ENCODE results near the gene THOP1.

Gene THOP1

GRCh38 chr19:2800506-2800905 is 15.2 kb downstream of the THOP1 start:
- Histone ChIP-seq H3K23ac (ENCODE audit: low read length in 2 of 2) (no peak overlapping the region), H2BK12ac (ENCODE audit: low read length in 2 of 2) (no peak overlapping the region), H3K9me3 (ENCODE audit: control insufficient read depth, low read length) (no peaks in the 10 kb centered on the region), H3K27ac (ENCODE audit: low read length, poor library complexity, severe bottlenecking) (no peak overlapping the region), H3K36me3 (ENCODE audit: control insufficient read depth in 1 of 2, insufficient read depth in 2 of 2, low read depth in 1 of 2, low read length in 2 of 2) (peaks cover 51 to 97% of the 10 kb centered on the region in 2 experiments), H4K8ac (ENCODE audit: low read length) (no peak overlapping the region), H3K18ac (ENCODE audit: low read depth in 1 of 2, low read length in 2 of 2) (no peak overlapping the region), H4K91ac (ENCODE audit: low read length) (no peak overlapping the region), H3K27me3 (ENCODE audit: control insufficient read depth in 1 of 2, insufficient read depth in 1 of 2, low read length in 2 of 2) (no peaks in the 10 kb centered on the region), H3K4me3 (ENCODE audit: insufficient read depth in 1 of 2, low read depth in 1 of 2, low read length in 2 of 2) (no peak overlapping the region), H2BK15ac (ENCODE audit: low read depth, poor library complexity, severe bottlenecking) (no peak overlapping the region), H2BK5ac (ENCODE audit: low read depth, low read length, poor library complexity, severe bottlenecking) (no peak overlapping the region), H3K14ac (ENCODE audit: low read length in 2 of 2) (no peak overlapping the region), H2BK120ac (ENCODE audit: low read depth, low read length) (no peak overlapping the region), H3K4ac (ENCODE audit: low read depth in 1 of 2, low read length in 2 of 2) (no peak overlapping the region), H2AK5ac (ENCODE audit: low read length, severe bottlenecking) (no peak overlapping the region), H3K4me2 (ENCODE audit: low read length, poor library complexity, severe bottlenecking) (no peak overlapping the region), H2AFZ (ENCODE audit: low read depth, low read length) (no peak overlapping the region), H3K9ac (ENCODE audit: low read length) (no peak overlapping the region), H3K79me1 (replicated peaks; ENCODE audit: low read length, poor library complexity, severe bottlenecking) (peaks cover 67% of the 10 kb centered on the region), H3K4me1 (ENCODE audit: control insufficient read depth, insufficient read depth, low read depth, low read length) (no peaks in the 10 kb centered on the region)
- WGBS: 98% methylated on average over 22 of the region's 22 CpGs
- no peak for DNase-seq

GRCh38 chr19:2802826-2803225 is 17.5 kb downstream of the THOP1 start:
- Histone ChIP-seq H3K9me3 (ENCODE audit: control insufficient read depth, low read length) (no peaks in the 10 kb centered on the region), H4K91ac (ENCODE audit: low read length) (no peak overlapping the region), H3K4me2 (ENCODE audit: low read length, poor library complexity, severe bottlenecking) (no peak overlapping the region), H3K36me3 (ENCODE audit: control insufficient read depth in 1 of 2, insufficient read depth in 2 of 2, low read depth in 1 of 2, low read length in 2 of 2) (peaks cover 40 to 97% of the 10 kb centered on the region in 2 experiments), H3K27me3 (ENCODE audit: control insufficient read depth in 1 of 2, insufficient read depth in 1 of 2, low read length in 2 of 2) (no peaks in the 10 kb centered on the region), H3K9ac (ENCODE audit: low read length) (no peak overlapping the region), H3K23ac (ENCODE audit: low read length in 2 of 2) (no peak overlapping the region), H3K18ac (ENCODE audit: low read depth in 1 of 2, low read length in 2 of 2) (no peak overlapping the region), H3K79me1 (replicated peaks; ENCODE audit: low read length, poor library complexity, severe bottlenecking) (peaks cover 58% of the 10 kb centered on the region), H3K14ac (ENCODE audit: low read length in 2 of 2) (no peak overlapping the region), H2BK15ac (ENCODE audit: low read depth, poor library complexity, severe bottlenecking) (no peak overlapping the region), H4K8ac (ENCODE audit: low read length) (no peak overlapping the region), H3K4me1 (ENCODE audit: control insufficient read depth, insufficient read depth, low read depth, low read length) (no peaks in the 10 kb centered on the region), H3K4me3 (ENCODE audit: insufficient read depth in 1 of 2, low read depth in 1 of 2, low read length in 2 of 2) (no peak overlapping the region), H2AK5ac (ENCODE audit: low read length, severe bottlenecking) (no peak overlapping the region), H3K27ac (ENCODE audit: low read length, poor library complexity, severe bottlenecking) (no peak overlapping the region), H3K4ac (ENCODE audit: low read depth in 1 of 2, low read length in 2 of 2) (no peak overlapping the region), H2BK120ac (ENCODE audit: low read depth, low read length) (no peak overlapping the region), H2BK5ac (ENCODE audit: low read depth, low read length, poor library complexity, severe bottlenecking) (no peak overlapping the region), H2BK12ac (ENCODE audit: low read length in 2 of 2) (no peak overlapping the region), H2AFZ (ENCODE audit: low read depth, low read length) (no peak overlapping the region)
- WGBS: 97% methylated on average over 17 of the region's 17 CpGs
- DNase-seq: no peak

GRCh38 chr19:2803486-2804155 is 18.3 kb downstream of the THOP1 start:
- 96% methylated on average over 29 of the region's 29 CpGs for WGBS
- no peak overlapping the region for H2BK12ac ChIP-seq (ENCODE audit: low read length in 2 of 2)

GRCh38 chr19:2804156-2805004 is 19.1 kb downstream of the THOP1 start:
- no peak overlapping the region for H3K9ac ChIP-seq (ENCODE audit: low read length)
- peaks cover 53 to 98% of the 10 kb centered on the region in 2 experiments for H3K36me3 ChIP-seq (ENCODE audit: control insufficient read depth in 1 of 2, insufficient read depth in 2 of 2, low read depth in 1 of 2, low read length in 2 of 2)
- H3K79me1 ChIP-seq (replicated peaks; ENCODE audit: low read length, poor library complexity, severe bottlenecking): peaks cover 55% of the 10 kb centered on the region
- no peak overlapping the region for H3K14ac ChIP-seq (ENCODE audit: low read length in 2 of 2)
- no peak overlapping the region for H4K8ac ChIP-seq (ENCODE audit: low read length)
- no peaks in the 10 kb centered on the region for H3K27me3 ChIP-seq (ENCODE audit: control insufficient read depth in 1 of 2, insufficient read depth in 1 of 2, low read length in 2 of 2)
- no peak overlapping the region for H2AFZ ChIP-seq (ENCODE audit: low read depth, low read length)
- H2BK12ac ChIP-seq (ENCODE audit: low read length in 2 of 2): no peak overlapping the region
- H3K4me3 ChIP-seq (ENCODE audit: insufficient read depth in 1 of 2, low read depth in 1 of 2, low read length in 2 of 2): no peak overlapping the region
- no peak overlapping the region for H2BK5ac ChIP-seq (ENCODE audit: low read depth, low read length, poor library complexity, severe bottlenecking)
- no peak overlapping the region for H4K91ac ChIP-seq (ENCODE audit: low read length)
- H2AK5ac ChIP-seq (ENCODE audit: low read length, severe bottlenecking): no peak overlapping the region
- no peak overlapping the region for H2BK15ac ChIP-seq (ENCODE audit: low read depth, poor library complexity, severe bottlenecking)
- 93% methylated on average over 24 of the region's 27 CpGs for WGBS
- H3K9me3 ChIP-seq (ENCODE audit: control insufficient read depth, low read length): no peaks in the 10 kb centered on the region
- no peak overlapping the region for H3K18ac ChIP-seq (ENCODE audit: low read depth in 1 of 2, low read length in 2 of 2)
- no peak overlapping the region for H3K4ac ChIP-seq (ENCODE audit: low read depth in 1 of 2, low read length in 2 of 2)
- no peak overlapping the region for H2BK120ac ChIP-seq (ENCODE audit: low read depth, low read length)
- H3K27ac ChIP-seq (ENCODE audit: low read length, poor library complexity, severe bottlenecking): no peak overlapping the region
- DNase-seq: no peak
- no peaks in the 10 kb centered on the region for H3K4me1 ChIP-seq (ENCODE audit: control insufficient read depth, insufficient read depth, low read depth, low read length)
- H3K4me2 ChIP-seq (ENCODE audit: low read length, poor library complexity, severe bottlenecking): no peak overlapping the region
- H3K23ac ChIP-seq (ENCODE audit: low read length in 2 of 2): no peak overlapping the region

More at GRCh38 chr19:2803486-2804155, 18.3 kb downstream of the THOP1 start:
- no peak overlapping the region for H3K27ac ChIP-seq (ENCODE audit: low read length, poor library complexity, severe bottlenecking)
- H3K4me1 ChIP-seq (ENCODE audit: control insufficient read depth, insufficient read depth, low read depth, low read length): no peaks in the 10 kb centered on the region
- no peaks in the 10 kb centered on the region for H3K9me3 ChIP-seq (ENCODE audit: control insufficient read depth, low read length)
- H3K9ac ChIP-seq (ENCODE audit: low read length): no peak overlapping the region
- H3K36me3 ChIP-seq (ENCODE audit: control insufficient read depth in 1 of 2, insufficient read depth in 2 of 2, low read depth in 1 of 2, low read length in 2 of 2): peaks cover 45 to 97% of the 10 kb centered on the region in 2 experiments
- H2BK5ac ChIP-seq (ENCODE audit: low read depth, low read length, poor library complexity, severe bottlenecking): no peak overlapping the region
- no peak overlapping the region for H3K23ac ChIP-seq (ENCODE audit: low read length in 2 of 2)
- H3K4me3 ChIP-seq (ENCODE audit: insufficient read depth in 1 of 2, low read depth in 1 of 2, low read length in 2 of 2): no peak overlapping the region
- H3K18ac ChIP-seq (ENCODE audit: low read depth in 1 of 2, low read length in 2 of 2): no peak overlapping the region
- H2BK15ac ChIP-seq (ENCODE audit: low read depth, poor library complexity, severe bottlenecking): no peak overlapping the region
- no peak overlapping the region for H2AFZ ChIP-seq (ENCODE audit: low read depth, low read length)
- H2AK5ac ChIP-seq (ENCODE audit: low read length, severe bottlenecking): no peak overlapping the region
- H3K14ac ChIP-seq (ENCODE audit: low read length in 2 of 2): no peak overlapping the region
- no peak overlapping the region for H2BK120ac ChIP-seq (ENCODE audit: low read depth, low read length)
- no peak for DNase-seq
- peaks cover 58% of the 10 kb centered on the region for H3K79me1 ChIP-seq (replicated peaks; ENCODE audit: low read length, poor library complexity, severe bottlenecking)
- H4K8ac ChIP-seq (ENCODE audit: low read length): no peak overlapping the region
- no peaks in the 10 kb centered on the region for H3K27me3 ChIP-seq (ENCODE audit: control insufficient read depth in 1 of 2, insufficient read depth in 1 of 2, low read length in 2 of 2)
- no peak overlapping the region for H3K4ac ChIP-seq (ENCODE audit: low read depth in 1 of 2, low read length in 2 of 2)
- no peak overlapping the region for H4K91ac ChIP-seq (ENCODE audit: low read length)
- no peak overlapping the region for H3K4me2 ChIP-seq (ENCODE audit: low read length, poor library complexity, severe bottlenecking)
